Body of pancreas (tissue), 4 donors: ENCODE measurements around the gene ERI3. TPM values are rescaled to one million over a fixed set of nuclear protein-coding genes. Genes with fewer than 3 reads are reported as not detected.

Experiments
- ATAC-seq: fragments of 150-250 bp; one replicate; pipeline ENCODE4 v1.9.1; 2016
- DNase-seq, 4 donors: peaks; one replicate each; pipeline ENCODE4 v3.0.0-alpha.2; 2019
- H3K27ac ChIP-seq, 4 donors: fragments of 200-600 bp; sonication (generic); 1 replicate in 3 of 4; 2 replicates in 1 of 4; pipeline versions ENCODE4 v1.5.1 to v1.6.1; 2016 to 2019; ENCODE audit warnings: mild to moderate bottlenecking in 1 of 4, mixed read lengths in 1 of 4, moderate library complexity in 1 of 4
- H3K27me3 ChIP-seq, 2 donors: fragments of 200-600 bp; sonication (generic); one replicate each; pipeline ENCODE4 v1.6.0; 2016; ENCODE audit warnings: mild to moderate bottlenecking in 1 of 2
- H3K36me3 ChIP-seq, 2 donors: fragments of 200-600 bp; sonication (generic); replicated peaks in 1 of 2; 2 replicates each; pipeline ENCODE4 v1.5.1; 2016; ENCODE audit warnings: low read depth in 2 of 2; ENCODE audit not compliant: insufficient read depth in 1 of 2
- H3K4me1 ChIP-seq: fragments of 200-600 bp; sonication (generic); one replicate; pipeline ENCODE4 v1.6.0; 2016
- H3K4me3 ChIP-seq, 2 donors: fragments of 200-600 bp; sonication (generic); 1 replicate in 1 of 2; 2 replicates in 1 of 2; pipeline ENCODE4 v1.5.1; 2016 to 2019
- H3K9me3 ChIP-seq, 3 donors: fragments of 200-600 bp; sonication (generic); 1 replicate in 2 of 3; 2 replicates in 1 of 3; pipeline ENCODE4 v1.5.1; 2016
- CTCF ChIP-seq, 7 experiments: fragments of 450-650 bp in 4 of 7; fragments of 200-600 bp in 3 of 7; sonication (generic) in 3 of 7; IDR thresholded peaks; one replicate each; pipeline ENCODE4 v1.5.1; 2016 to 2019; ENCODE audit warnings: antibody characterized with exemption in 7 of 7
- POLR2A ChIP-seq, 3 donors: fragments of 450-650 bp; IDR thresholded peaks; one replicate each; pipeline ENCODE4 v1.6.1; 2016; ENCODE audit warnings: antibody characterized with exemption in 3 of 3, mild to moderate bottlenecking in 2 of 3
- WGBS, 2 donors: methylation state at CpG; one replicate each; pipeline ENCODE4 v1.1.5; 2017; 5-methylcytosine and 5-hydroxymethylcytosine counted together
- intact Hi-C: fragments of 100-400 bp; cut with DNase I; formaldehyde crosslinking; loops from one replicate; pipeline ENCODE4 v1.15.1; 2023
- total RNA-seq, 2 donors: library from RNA; depleted of rRNA; stranded (reverse); fragments of >200 nt; gene quantifications; one replicate each; pipeline ENCODE4 v1.1.0, GENCODE V29; 2016

Gene ERI3
- total RNA-seq, 2 donors from 2014 or later = 17.4 to 59.7 TPM

- ATAC-seq (no peak), DNase-seq (no peak)
- H3K27me3 ChIP-seq = no peaks in the 10 kb centered on the region
- TF ChIP-seq CTCF (IDR thresholded peaks at IDR 0.05) = no peak
- TF ChIP-seq POLR2A (IDR thresholded peaks at IDR 0.05) = no peak
- no peak overlapping the region for H3K27ac ChIP-seq
- intact Hi-C loops = no loop called here
- no peaks in the 10 kb centered on the region for H3K4me1 ChIP-seq
- WGBS, 2 donors = 95 to 97% methylated on average over 6 to 7 of the region's 7 CpGs
- peaks cover 0 to 2% of the 10 kb centered on the region in 2 donors for H3K36me3 ChIP-seq
- no peaks in the 10 kb centered on the region for H3K9me3 ChIP-seq
- H3K4me3 ChIP-seq = no peak overlapping the region
Observed at GRCh38 chr1:44243782-44244495, 111.1 kb downstream of the ERI3 start.

GRCh38 chr1:44242746-44243145 is 112.3 kb downstream of the ERI3 start:
- 80 to 97% methylated on average over 5 to 16 of the region's 16 CpGs for WGBS, 2 donors
- Histone ChIP-seq H3K27ac (no peak overlapping the region), H3K4me3 (no peak overlapping the region), H3K9me3 (no peaks in the 10 kb centered on the region), H3K27me3 (no peaks in the 10 kb centered on the region), H3K4me1 (no peaks in the 10 kb centered on the region), H3K36me3 (peaks cover 0 to 2% of the 10 kb centered on the region in 2 donors)
- TF ChIP-seq CTCF (IDR thresholded peaks at IDR 0.05) = no peak
- no peak for TF ChIP-seq POLR2A (IDR thresholded peaks at IDR 0.05)
- ATAC-seq = no peak
- no peak for DNase-seq
- intact Hi-C loops = no loop called here

- no peak for TF ChIP-seq CTCF (IDR thresholded peaks at IDR 0.05)
- no peak for TF ChIP-seq POLR2A (IDR thresholded peaks at IDR 0.05)
- no peaks in the 10 kb centered on the region for H3K9me3 ChIP-seq
- 79 to 82% methylated on average over 9 of the region's 9 CpGs for WGBS, 2 donors
- H3K36me3 ChIP-seq = peaks cover 0 to 2% of the 10 kb centered on the region in 2 donors
- no peak overlapping the region for H3K4me3 ChIP-seq
- no peak for ATAC-seq
- no peaks in the 10 kb centered on the region for H3K4me1 ChIP-seq
- intact Hi-C loops = no loop called here
- H3K27me3 ChIP-seq = no peaks in the 10 kb centered on the region
- DNase-seq = no peak
- peak overlapping the region in 1 of 4 donors; percentile 24 for H3K27ac ChIP-seq
Observed at GRCh38 chr1:44240802-44241671, 114.0 kb downstream of the ERI3 start.

- ATAC-seq = peak; percentile 25
- intact Hi-C loops = no loop called here
- 78 to 92% methylated on average over 2 to 3 of the region's 3 CpGs for WGBS, 2 donors
- TF ChIP-seq POLR2A (IDR thresholded peaks at IDR 0.05) (no peak), CTCF (IDR thresholded peaks at IDR 0.05) (no peak)
- Histone ChIP-seq H3K36me3 (peaks cover 0 to 2% of the 10 kb centered on the region in 2 donors), H3K27ac (peak overlapping the region in 1 of 4 donors; percentile 24), H3K4me1 (no peaks in the 10 kb centered on the region), H3K4me3 (no peak overlapping the region), H3K9me3 (no peaks in the 10 kb centered on the region), H3K27me3 (no peaks in the 10 kb centered on the region)
- peak in 3 of 4 donors; percentile 18 to 31 (median 23) for DNase-seq
Observed at GRCh38 chr1:44239961-44240371, 115.1 kb downstream of the ERI3 start.
